Osteoblast (primary cell): ENCODE measurements around the gene ATRN. TPM values are rescaled to one million over a fixed set of nuclear protein-coding genes. Genes with fewer than 3 reads are reported as not detected.
A peak's percentile ranks its signal among the peaks of the same experiment; 100 is the strongest.

Experiments
- DNase-seq: peaks from one replicate; pipeline ENCODE4 v3.0.0; 2011; ENCODE audit warnings: low spot score, mixed read lengths; ENCODE audit not compliant: insufficient read length; ENCODE audit errors: missing footprints
- H2AFZ ChIP-seq: 2 replicates; pipeline ENCODE4 v1.6.0; 2011; ENCODE audit warnings: mild to moderate bottlenecking, low read length
- H3K27ac ChIP-seq: 2 replicates; pipeline ENCODE4 v1.5.1; 2011; ENCODE audit warnings: mild to moderate bottlenecking, low read depth, low read length, moderate library complexity
- H3K27me3 ChIP-seq: 2 replicates; pipeline ENCODE4 v1.6.0; 2012; ENCODE audit warnings: mild to moderate bottlenecking, control low read depth, inconsistent platforms, low read length, moderate library complexity; ENCODE audit not compliant: insufficient read depth
- H3K36me3 ChIP-seq: 2 replicates; pipeline ENCODE4 v1.5.1; 2011; ENCODE audit warnings: mild to moderate bottlenecking, low read length, control low read depth, moderate library complexity; ENCODE audit not compliant: insufficient read depth
- H3K4me1 ChIP-seq: 2 replicates; pipeline ENCODE4 v1.5.1; 2011; ENCODE audit warnings: mild to moderate bottlenecking, low read length, control low read depth, moderate library complexity; ENCODE audit not compliant: insufficient read depth
- H3K4me2 ChIP-seq: 2 replicates; pipeline ENCODE4 v1.6.0; 2011; ENCODE audit warnings: mild to moderate bottlenecking, low read length; ENCODE audit not compliant: insufficient read depth
- H3K4me3 ChIP-seq: fragments of 200-600 bp; sonication (generic); 3 replicates; pipeline ENCODE4 v1.5.1; 2012; ENCODE audit warnings: mild to moderate bottlenecking, low read length, inconsistent platforms; ENCODE audit not compliant: insufficient read depth
- H3K79me2 ChIP-seq: 2 replicates; pipeline ENCODE4 v1.6.0; 2012; ENCODE audit warnings: mild to moderate bottlenecking, low read length, control low read depth, inconsistent platforms; ENCODE audit not compliant: insufficient read depth
- H3K9me3 ChIP-seq: 2 replicates; pipeline ENCODE4 v1.5.1; 2011; ENCODE audit warnings: low read depth, low read length, control low read depth
- H4K20me1 ChIP-seq: 2 replicates; pipeline ENCODE4 v1.6.0; 2012; ENCODE audit warnings: mild to moderate bottlenecking, low read length, control low read depth; ENCODE audit not compliant: insufficient read depth
- CTCF ChIP-seq: IDR thresholded peaks from 2 replicates; pipeline ENCODE4 v1.5.1; 2011; ENCODE audit warnings: mild to moderate bottlenecking, low read depth, low read length, moderate library complexity; ENCODE audit errors: extremely low read depth
- total RNA-seq: library from RNA; depleted of rRNA; stranded (reverse); fragments of >200 nt; gene quantifications from 2 replicates; pipeline ENCODE4 v1.2.3, GENCODE V29; 2012

Gene ATRN
- total RNA-seq, 1 donor = 48.1 TPM

- Histone ChIP-seq H3K4me3 (no peak overlapping the region), H2AFZ (no peak overlapping the region), H3K27me3 (no peaks in the 10 kb centered on the region), H3K9me3 (no peaks in the 10 kb centered on the region), H3K79me2 (peaks cover 4% of the 10 kb centered on the region), H3K4me2 (no peak overlapping the region), H3K4me1 (no peaks in the 10 kb centered on the region), H3K36me3 (no peaks in the 10 kb centered on the region), H3K27ac (no peak overlapping the region), H4K20me1 (peaks cover 6% of the 10 kb centered on the region)
- no peak for TF ChIP-seq CTCF
- DNase-seq = no peak
Observed at GRCh38 chr20:3565851-3566250, 95.0 kb downstream of the ATRN start.

- no peak for TF ChIP-seq CTCF
- H3K27me3 ChIP-seq = no peaks in the 10 kb centered on the region
- H3K9me3 ChIP-seq = no peaks in the 10 kb centered on the region
- no peaks in the 10 kb centered on the region for H4K20me1 ChIP-seq
- no peak for DNase-seq
- H3K4me2 ChIP-seq = no peak overlapping the region
- no peaks in the 10 kb centered on the region for H3K4me1 ChIP-seq
- peaks cover 11% of the 10 kb centered on the region for H3K36me3 ChIP-seq
- H3K4me3 ChIP-seq = no peak overlapping the region
- peak overlapping the region; percentile 42 for H3K27ac ChIP-seq
- H2AFZ ChIP-seq = no peak overlapping the region
- H3K79me2 ChIP-seq = no peaks in the 10 kb centered on the region
Observed at GRCh38 chr20:3572151-3572550, 101.3 kb downstream of the ATRN start.

- peaks cover 11% of the 10 kb centered on the region for H3K36me3 ChIP-seq
- TF ChIP-seq CTCF = no peak
Observed at GRCh38 chr20:3576363-3576762, 105.5 kb downstream of the ATRN start.

GRCh38 chr20:3577366-3577765, 106.5 kb downstream of the ATRN start:
- Histone ChIP-seq H2AFZ (no peak overlapping the region), H3K4me2 (no peak overlapping the region), H3K9me3 (no peaks in the 10 kb centered on the region), H3K79me2 (no peaks in the 10 kb centered on the region), H3K27me3 (no peaks in the 10 kb centered on the region), H3K27ac (no peak overlapping the region), H3K4me3 (no peak overlapping the region), H4K20me1 (no peaks in the 10 kb centered on the region), H3K36me3 (peaks cover 16% of the 10 kb centered on the region), H3K4me1 (peaks cover 8% of the 10 kb centered on the region)
- DNase-seq = no peak
- no peak for TF ChIP-seq CTCF

More at GRCh38 chr20:3576363-3576762, 105.5 kb downstream of the ATRN start:
- no peaks in the 10 kb centered on the region for H4K20me1 ChIP-seq
- H3K79me2 ChIP-seq = no peaks in the 10 kb centered on the region
- no peak overlapping the region for H3K4me2 ChIP-seq
- H2AFZ ChIP-seq = no peak overlapping the region
- no peaks in the 10 kb centered on the region for H3K9me3 ChIP-seq
- no peak overlapping the region for H3K4me3 ChIP-seq
- no peak overlapping the region for H3K27ac ChIP-seq
- no peaks in the 10 kb centered on the region for H3K27me3 ChIP-seq
- no peak for DNase-seq
- H3K4me1 ChIP-seq = peaks cover 8% of the 10 kb centered on the region
